ENCODE results near the gene UGT1A8.
"Not testable (repeated sequence)": the region's sequence is repeated elsewhere in the genome, so short reads cannot be mapped to it uniquely, and the experiment has no call there.

UGT1A8 gene

GRCh38 chr2:233736868-233737653 is 119.6 kb downstream of the UGT1A8 start:
- DNase-seq, result not testable (repeated sequence)

- DNase-seq, result no peak
These were observed 123.4 kb downstream of the UGT1A8 start for GRCh38 chr2:233740870-233741269.

GRCh38 chr2:233743464-233744259 is 126.2 kb downstream of the UGT1A8 start:
- no peak for DNase-seq

DNA sequence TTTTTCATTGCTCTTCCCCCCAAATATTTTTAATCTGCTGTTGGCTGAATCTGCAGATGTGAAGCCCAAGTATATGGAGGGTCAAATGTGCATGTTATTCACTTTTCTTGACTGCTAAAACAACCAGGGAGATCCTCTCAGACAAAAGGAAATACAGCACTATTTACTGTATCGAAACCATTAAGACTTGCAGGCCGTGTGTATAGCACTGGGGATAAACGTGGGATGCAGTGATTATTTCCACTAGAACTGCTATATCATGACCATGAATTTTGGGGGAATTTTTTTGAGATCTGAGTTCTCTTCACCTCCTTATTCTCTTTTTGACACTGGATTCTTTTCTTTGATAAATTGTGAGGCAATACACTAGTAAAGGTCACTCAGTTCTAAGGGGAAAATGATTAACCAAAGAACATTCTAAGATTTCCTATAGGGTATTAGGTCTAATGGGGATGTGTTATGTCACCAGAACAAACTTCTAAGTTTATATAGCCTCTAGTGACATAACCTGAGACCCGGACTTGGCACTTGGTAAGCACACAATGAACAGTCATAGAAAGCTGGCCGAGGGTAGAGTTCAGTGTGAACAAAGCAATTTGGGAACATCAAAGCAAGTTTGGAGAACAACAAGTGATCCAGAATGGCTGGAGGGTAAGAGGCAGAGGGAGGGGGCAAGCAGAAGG is 127.8 kb downstream of the UGT1A8 start:
- no peak for DNase-seq

- not testable (repeated sequence) for DNase-seq
These were observed 128.4 kb downstream of the UGT1A8 start for GRCh38 chr2:233745838-233746237.

- DNase-seq, result no peak
These were observed 129.2 kb downstream of the UGT1A8 start for GRCh38 chr2:233746475-233747282.

DNA sequence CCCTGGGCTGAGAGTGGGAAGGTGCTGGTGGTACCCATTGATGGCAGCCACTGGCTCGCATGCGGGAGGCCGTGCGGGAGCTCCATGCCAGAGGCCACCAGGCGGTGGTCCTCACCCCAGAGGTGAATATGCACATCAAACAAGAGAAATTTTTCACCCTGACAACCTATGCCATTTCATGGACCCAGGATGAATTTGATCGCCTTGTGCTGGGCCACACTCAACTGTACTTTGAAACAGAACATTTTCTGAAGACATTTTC is 129.8 kb downstream of the UGT1A8 start:
- no peak for DNase-seq

DNA sequence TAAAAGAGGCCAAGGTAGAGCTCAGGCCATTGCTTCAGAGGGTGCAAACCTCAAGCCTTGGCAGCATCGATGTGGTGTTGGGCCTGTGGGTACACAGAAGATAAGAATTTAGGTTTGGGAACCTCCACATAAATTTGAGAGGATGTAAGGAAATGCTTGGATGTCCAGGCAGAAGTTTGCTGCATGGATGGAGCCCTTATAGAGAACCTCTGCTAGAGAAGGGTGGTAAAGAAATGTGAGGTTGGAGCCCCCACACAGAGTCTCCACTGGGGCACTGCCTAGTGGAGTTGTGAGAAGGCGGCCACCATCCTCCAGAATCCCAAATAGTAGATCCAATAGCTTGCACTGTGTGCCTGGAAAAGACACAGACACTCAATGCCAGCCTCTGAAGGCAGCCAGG is 133.3 kb downstream of the UGT1A8 start:
- DNase-seq, result not testable (repeated sequence)

DNA sequence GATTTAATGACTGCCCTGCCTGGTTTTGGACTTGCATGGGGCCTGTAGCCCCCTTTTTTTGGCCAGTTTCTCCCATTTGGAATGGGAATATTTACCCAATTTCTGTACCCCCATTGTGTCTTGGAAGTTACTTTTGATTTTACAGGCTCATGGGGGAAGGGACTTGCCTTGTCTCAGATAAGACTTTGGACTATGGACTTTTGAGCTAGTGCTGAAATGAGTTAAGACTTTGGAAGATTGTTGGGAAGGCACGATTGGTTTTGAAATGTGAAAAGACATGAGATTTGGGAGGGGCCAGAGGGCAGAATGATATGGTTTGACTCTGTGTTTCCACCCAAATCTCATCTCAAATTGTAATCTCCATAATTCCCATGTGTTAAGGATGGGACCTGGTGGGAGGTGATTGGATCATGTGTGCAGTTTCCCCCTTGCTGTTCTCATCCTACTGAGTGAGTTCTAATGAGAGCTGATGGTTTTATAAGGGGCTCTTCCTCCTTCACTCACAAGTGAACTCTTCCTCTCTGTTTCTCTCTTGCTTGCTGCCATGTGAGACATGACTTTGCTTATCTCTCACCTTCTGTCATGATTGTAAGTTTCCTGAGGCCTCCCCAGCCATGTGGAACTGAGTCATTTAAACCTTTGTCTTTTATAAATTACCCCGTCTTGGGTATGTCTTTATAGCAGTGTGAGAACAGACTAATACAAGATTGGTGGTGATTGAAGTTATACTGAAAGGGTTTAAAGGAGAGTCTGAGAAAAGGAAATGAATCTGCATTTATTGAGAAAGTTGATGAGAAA is 134.0 kb downstream of the UGT1A8 start:
- DNase-seq, result not testable (repeated sequence)

DNA sequence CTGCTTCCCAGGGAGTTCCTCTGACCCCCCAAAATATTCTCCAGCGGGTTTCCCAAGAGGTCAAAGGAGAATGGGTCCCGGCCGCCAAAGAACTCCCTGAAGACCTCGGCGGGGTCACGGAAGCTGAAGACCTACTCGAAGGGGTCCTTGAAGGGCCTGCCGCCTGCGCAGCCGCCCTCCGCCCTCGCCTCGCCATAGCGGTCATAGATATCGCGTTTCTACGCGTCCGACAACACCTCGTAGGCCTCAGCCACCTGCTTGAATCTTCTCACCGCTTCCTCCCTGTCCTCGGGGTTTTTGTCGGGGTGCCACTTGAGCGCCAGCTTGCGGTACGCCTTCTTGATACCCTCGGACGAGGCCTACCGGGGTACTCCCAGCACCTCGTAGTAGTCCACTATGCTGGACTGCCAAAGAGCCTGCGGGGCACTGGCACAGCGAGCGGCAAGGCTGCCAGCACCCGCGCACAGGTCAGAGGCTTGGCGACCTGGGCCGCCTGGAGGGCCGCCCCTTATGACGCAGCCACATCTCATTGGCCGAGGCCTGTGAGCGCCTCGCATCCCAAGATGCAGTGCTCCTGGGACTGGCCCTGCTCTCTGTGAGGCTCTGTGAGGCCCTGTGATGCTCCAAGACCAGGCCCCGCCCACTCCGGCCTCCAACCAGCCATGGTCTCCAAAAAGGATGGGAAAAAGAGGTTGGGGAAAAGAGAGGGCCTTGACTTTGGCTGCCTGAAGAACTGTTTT is 137.6 kb downstream of the UGT1A8 start:
- no peak for DNase-seq

DNA sequence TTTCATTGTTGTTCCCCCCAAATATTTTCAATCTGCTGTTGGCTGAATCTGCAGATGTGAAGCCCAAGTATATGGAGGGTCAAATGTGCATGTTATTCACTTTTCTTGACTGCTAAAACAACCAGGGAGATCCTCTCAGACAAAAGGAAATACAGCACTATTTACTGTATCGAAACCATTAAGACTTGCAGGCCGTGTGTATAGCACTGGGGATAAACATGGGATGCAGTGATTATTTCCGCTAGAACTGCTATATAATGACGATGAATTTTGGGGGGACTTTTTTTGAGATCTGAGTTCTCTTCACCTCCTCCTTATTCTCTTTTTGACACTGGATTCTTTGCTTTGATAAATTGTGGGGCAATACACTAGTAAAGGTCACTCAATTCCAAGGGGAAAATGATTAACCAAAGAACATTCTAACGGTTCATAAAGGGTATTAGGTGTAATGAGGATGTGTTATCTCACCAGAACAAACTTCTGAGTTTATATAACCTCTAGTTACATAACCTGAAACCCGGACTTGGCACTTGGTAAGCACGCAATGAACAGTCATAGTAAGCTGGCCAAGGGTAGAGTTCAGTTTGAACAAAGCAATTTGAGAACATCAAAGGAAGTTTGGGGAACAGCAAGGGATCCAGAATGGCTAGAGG is 139.1 kb downstream of the UGT1A8 start:
- DNase-seq, result no peak

- DNase-seq, result no peak
These were observed 140.7 kb downstream of the UGT1A8 start for GRCh38 chr2:233758141-233758540.

DNA sequence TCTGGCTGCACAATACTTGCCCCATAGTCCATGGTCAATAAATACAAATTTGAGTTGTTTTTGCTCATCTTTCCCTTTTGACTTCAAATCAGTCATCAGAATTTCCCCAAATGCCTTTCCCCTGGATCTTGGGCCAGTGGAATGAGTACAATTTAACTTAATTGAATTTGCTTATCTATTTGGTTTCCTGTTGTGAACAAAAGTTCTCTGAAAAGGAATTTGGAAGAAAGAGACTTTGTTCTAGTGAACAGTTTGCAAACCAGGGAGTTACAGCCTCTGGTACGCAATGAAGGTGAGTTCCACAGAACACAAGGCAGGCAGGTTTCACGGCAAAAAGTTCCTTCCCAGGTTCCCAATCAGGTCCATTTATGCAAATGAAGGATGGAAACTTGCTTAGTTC is 141.4 kb downstream of the UGT1A8 start:
- no peak for DNase-seq

DNA sequence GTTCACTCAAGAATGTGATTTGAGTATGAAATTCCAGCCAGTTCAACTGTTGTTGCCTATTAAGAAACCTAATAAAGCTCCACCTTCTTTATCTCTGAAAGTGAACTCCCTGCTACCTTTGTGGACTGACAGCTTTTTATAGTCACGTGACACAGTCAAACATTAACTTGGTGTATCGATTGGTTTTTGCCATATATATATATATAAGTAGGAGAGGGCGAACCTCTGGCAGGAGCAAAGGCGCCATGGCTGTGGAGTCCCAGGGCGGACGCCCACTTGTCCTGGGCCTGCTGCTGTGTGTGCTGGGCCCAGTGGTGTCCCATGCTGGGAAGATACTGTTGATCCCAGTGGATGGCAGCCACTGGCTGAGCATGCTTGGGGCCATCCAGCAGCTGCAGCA is 142.6 kb downstream of the UGT1A8 start, which contains the start of gene UGT1A1:
UGT1A1 (plus strand) TSS at position 228 of the 400 bp plus-strand sequence; CDS start at position 246, 18 bp downstream.
- DNase-seq, result no peak

DNA sequence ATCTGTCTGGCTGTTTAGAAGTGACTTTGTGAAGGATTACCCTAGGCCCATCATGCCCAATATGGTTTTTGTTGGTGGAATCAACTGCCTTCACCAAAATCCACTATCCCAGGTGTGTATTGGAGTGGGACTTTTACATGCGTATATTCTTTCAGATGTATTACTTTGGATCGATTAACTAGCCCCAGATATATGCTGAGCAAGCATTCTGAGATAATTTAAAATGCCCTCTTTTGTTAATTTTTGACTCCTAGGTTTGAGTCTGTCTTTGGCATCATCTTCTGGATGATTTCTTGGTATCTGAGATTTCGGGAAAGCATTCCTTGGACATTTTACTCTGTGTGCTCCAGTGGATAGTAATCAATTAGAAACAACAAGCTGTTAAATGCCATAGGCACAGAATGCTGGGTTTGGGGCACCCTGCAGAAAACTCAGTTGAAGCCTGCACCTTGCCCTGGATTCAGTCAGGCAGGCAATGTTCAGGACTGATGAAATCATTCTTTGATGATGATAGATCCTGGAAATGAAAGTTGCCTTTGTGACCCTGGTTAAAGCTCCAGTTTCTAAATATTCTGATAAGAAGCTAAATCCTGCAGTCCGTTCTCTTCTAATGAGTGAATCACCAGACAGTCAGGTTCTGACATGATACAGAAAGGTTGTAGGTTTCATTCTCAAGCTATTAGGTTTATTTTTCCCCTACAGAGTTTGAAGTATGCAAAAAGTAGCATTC is 143.8 kb downstream of the UGT1A8 start:
- DNase-seq, result no peak

DNA sequence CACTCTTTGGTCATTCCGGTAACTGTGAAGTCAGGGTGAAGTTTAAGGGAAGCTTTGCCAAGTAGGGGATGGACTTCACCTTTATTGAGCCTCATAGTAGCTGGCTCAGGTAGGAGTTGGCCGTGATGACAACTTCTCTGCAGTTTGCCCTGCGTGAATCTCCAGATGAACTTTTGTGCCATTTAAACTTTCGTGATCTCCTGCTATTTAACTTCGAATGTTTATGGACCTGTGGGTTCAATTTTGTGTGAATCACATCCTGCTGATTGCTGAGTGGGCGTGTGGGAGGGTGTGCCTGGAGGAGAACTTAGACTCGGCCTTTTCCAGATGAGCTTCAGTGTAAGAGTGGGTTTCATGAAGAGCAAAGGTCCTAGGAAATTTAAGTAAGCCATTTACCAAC is 146.8 kb downstream of the UGT1A8 start:
- no peak for DNase-seq

- DNase-seq, result no peak
These were observed 147.3 kb downstream of the UGT1A8 start for GRCh38 chr2:233764761-233765160.

- DNase-seq, result no peak
These were observed 149.0 kb downstream of the UGT1A8 start for GRCh38 chr2:233766416-233766815.

DNA sequence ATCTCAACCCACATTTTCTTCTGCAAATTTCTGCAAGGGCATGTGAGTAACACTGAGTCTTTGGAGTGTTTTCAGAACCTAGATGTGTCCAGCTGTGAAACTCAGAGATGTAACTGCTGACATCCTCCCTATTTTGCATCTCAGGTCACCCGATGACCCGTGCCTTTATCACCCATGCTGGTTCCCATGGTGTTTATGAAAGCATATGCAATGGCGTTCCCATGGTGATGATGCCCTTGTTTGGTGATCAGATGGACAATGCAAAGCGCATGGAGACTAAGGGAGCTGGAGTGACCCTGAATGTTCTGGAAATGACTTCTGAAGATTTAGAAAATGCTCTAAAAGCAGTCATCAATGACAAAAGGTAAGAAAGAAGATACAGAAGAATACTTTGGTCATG is 150.6 kb downstream of the UGT1A8 start:
- DNase-seq, result no peak

DNA sequence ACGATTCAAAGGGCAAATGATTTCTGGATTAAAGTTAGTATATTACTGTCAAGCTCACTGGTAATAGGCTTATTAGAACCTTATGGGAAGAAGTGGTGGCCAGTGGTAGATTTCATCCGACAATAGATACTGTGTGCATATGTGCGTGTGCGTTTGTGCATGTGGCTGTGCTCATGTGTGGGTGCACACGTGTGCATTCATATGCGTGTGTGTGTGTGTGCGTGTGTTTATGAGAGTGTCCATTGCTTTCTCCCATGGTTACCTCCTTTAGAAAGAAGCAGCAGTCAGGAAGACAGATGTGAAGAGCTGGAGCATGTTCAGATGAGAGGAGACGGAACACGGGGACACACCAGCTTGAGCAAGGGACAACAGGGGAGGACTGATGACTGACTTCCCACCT is 151.8 kb downstream of the UGT1A8 start:
- DNase-seq, result no peak
